OCI-LY7 (cell line): Measurements from ENCODE around the gene LPAR3. TPM values are rescaled to one million over a fixed set of nuclear protein-coding genes. Genes with fewer than 3 reads are reported as not detected.

Experiments
- BruUV-seq: library from RNA; stranded (reverse); fragments of 400-500 nt; replicated peaks from 2 replicates; lab custom pipeline; 2021; lab: Mats Ljungman, UMichigan
- CTCF ChIA-PET: fragments of 300-600 bp; sonication (Branson Sonifier 250); formaldehyde crosslinking; loops from one replicate; lab custom pipeline; 2022; ENCODE audit warnings: antibody characterized with exemption; ENCODE audit not compliant: unreplicated experiment; lab: Charles Lee
- POLR2A ChIA-PET: fragments of 300-600 bp; sonication (Branson Sonifier 250); formaldehyde crosslinking; loops from one replicate; lab custom pipeline; 2022; ENCODE audit warnings: antibody characterized with exemption; lab: Charles Lee
- DNase-seq: peaks from one replicate; pipeline ENCODE4 v3.0.0-alpha.2; 2015; ENCODE audit warnings: low spot score
- H2AFZ ChIP-seq: fragments of 200-600 bp; sonication (generic), shearing (Covaris generic); 2 replicates; pipeline ENCODE4 v1.6.1; 2014; ENCODE audit warnings: mild to moderate bottlenecking, antibody characterized with exemption, low read length, moderate library complexity
- H3K27ac ChIP-seq: fragments of 200-600 bp; sonication (generic); 2 replicates; pipeline ENCODE4 v1.5.1; 2014; ENCODE audit warnings: mixed run types, low read depth, mild to moderate bottlenecking, moderate library complexity, low read length, inconsistent platforms; ENCODE audit not compliant: poor library complexity, severe bottlenecking
- H3K36me3 ChIP-seq: fragments of 200-600 bp; sonication (generic); 2 replicates; pipeline ENCODE4 v1.6.1; 2014; ENCODE audit warnings: mild to moderate bottlenecking, antibody characterized with exemption, low read length, moderate library complexity, mixed read lengths; ENCODE audit not compliant: insufficient read depth
- H3K4me1 ChIP-seq: fragments of 200-600 bp; sonication (generic); 2 replicates; pipeline ENCODE4 v1.5.1; 2014; ENCODE audit warnings: mild to moderate bottlenecking, low read length; ENCODE audit not compliant: insufficient read depth, poor library complexity, severe bottlenecking
- H3K4me2 ChIP-seq: fragments of 200-600 bp; sonication (generic); 2 replicates; pipeline ENCODE4 v1.6.1; 2014; ENCODE audit warnings: mild to moderate bottlenecking, low read length
- H3K4me3 ChIP-seq: fragments of 200-600 bp; sonication (generic); 2 replicates; pipeline ENCODE4 v1.5.1; 2014; ENCODE audit warnings: mild to moderate bottlenecking, low read depth, low read length; ENCODE audit not compliant: poor library complexity, severe bottlenecking
- H3K79me2 ChIP-seq: fragments of 200-600 bp; sonication (generic); 2 replicates; pipeline ENCODE4 v1.6.1; 2016; ENCODE audit warnings: low read depth, mild to moderate bottlenecking, low read length, moderate library complexity, mixed read lengths; ENCODE audit not compliant: insufficient read depth
- H3K9me2 ChIP-seq: fragments of 200-600 bp; sonication (generic); 2 replicates; pipeline ENCODE4 v1.6.1; 2016; ENCODE audit warnings: mild to moderate bottlenecking, low read length, mixed read lengths; ENCODE audit not compliant: insufficient read depth
- H3K9me3 ChIP-seq: fragments of 200-600 bp; sonication (generic); 2 replicates; pipeline ENCODE4 v1.6.1; 2014; ENCODE audit warnings: mild to moderate bottlenecking, mixed run types, low read length, mixed read lengths
- H4K20me1 ChIP-seq: fragments of 200-600 bp; sonication (generic); 2 replicates; pipeline ENCODE4 v1.6.1; 2014; ENCODE audit warnings: mild to moderate bottlenecking, antibody characterized with exemption, low read length, moderate library complexity, mixed read lengths; ENCODE audit not compliant: insufficient read depth
- EZH2phosphoT487 ChIP-seq: fragments of 200-600 bp; sonication (generic); IDR thresholded peaks from 2 replicates; pipeline ENCODE4 v1.6.1; 2018; ENCODE audit warnings: low read depth, borderline replicate concordance, mild to moderate bottlenecking, mixed run types, antibody characterized with exemption, low read length, moderate library complexity, mixed read lengths
- intact Hi-C: fragments of 100-400 bp; cut with micrococcal nuclease; formaldehyde crosslinking; loops from one replicate; pipeline ENCODE4 v1.10.0; 2022; ENCODE audit not compliant: unreplicated experiment
- total RNA-seq, 2 experiments: library from RNA; depleted of rRNA in 1 of 2; stranded (reverse); fragments of >200 nt in 1 of 2; shearing (Covaris generic) in 1 of 2; gene quantifications; 2 replicates each; pipeline ENCODE4 v1.2.3, GENCODE V29; 2014 to 2022
- TF ChIP-seq, protein P1 (sequence below): fragments of 200-600 bp; sonication (generic); conservative IDR thresholded peaks from 2 replicates; pipeline ENCODE4 v1.5.1; 2014; ENCODE audit warnings: mild to moderate bottlenecking, antibody characterized with exemption, low read length, moderate library complexity, mixed read lengths

The LPAR3 gene
- total RNA-seq, 2 experiments from 2014 or later = not detected

DNA sequence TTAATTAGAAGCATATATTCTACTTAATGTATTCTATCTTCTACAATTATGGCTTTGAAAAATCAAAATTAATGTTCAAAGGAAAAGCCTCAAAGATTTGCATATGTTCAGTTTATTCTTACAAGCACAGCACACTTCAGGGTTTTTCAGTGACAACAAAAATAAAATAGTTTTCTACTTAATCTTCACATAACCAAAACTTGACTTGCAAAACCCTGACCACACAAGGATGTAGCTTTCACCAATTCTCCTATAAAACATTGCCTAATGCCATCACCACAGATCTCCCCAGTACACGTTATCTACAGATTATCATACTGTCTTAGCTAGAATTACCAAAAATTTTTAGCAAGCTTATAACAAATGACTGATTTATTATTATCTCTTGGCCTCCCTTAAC lies 23.3 kb downstream of the LPAR3 start:
- Histone ChIP-seq H3K9me3 (no peaks in the 10 kb centered on the region), H3K4me3 (no peak overlapping the region), H3K27ac (no peak overlapping the region), H2AFZ (no peak overlapping the region), H4K20me1 (no peaks in the 10 kb centered on the region), H3K4me1 (no peaks in the 10 kb centered on the region), H3K9me2 (no peaks in the 10 kb centered on the region), H3K36me3 (no peaks in the 10 kb centered on the region), H3K4me2 (no peak overlapping the region), H3K79me2 (no peaks in the 10 kb centered on the region)
- TF ChIP-seq EZH2phosphoT487 = no peak
- TF ChIP-seq, protein P1, sequence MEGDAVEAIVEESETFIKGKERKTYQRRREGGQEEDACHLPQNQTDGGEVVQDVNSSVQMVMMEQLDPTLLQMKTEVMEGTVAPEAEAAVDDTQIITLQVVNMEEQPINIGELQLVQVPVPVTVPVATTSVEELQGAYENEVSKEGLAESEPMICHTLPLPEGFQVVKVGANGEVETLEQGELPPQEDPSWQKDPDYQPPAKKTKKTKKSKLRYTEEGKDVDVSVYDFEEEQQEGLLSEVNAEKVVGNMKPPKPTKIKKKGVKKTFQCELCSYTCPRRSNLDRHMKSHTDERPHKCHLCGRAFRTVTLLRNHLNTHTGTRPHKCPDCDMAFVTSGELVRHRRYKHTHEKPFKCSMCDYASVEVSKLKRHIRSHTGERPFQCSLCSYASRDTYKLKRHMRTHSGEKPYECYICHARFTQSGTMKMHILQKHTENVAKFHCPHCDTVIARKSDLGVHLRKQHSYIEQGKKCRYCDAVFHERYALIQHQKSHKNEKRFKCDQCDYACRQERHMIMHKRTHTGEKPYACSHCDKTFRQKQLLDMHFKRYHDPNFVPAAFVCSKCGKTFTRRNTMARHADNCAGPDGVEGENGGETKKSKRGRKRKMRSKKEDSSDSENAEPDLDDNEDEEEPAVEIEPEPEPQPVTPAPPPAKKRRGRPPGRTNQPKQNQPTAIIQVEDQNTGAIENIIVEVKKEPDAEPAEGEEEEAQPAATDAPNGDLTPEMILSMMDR = no peak
- DNase-seq = no peak
- BruUV-seq = no TSS peak
- ChIA-PET CTCF (no interaction called here), POLR2A (interaction anchor here (0.6 kb wide), 1 partner anchor 17 kb away, joined by 4 read pairs; no protein-coding TSS in a partner anchor)
- intact Hi-C loops = no loop called here

DNA sequence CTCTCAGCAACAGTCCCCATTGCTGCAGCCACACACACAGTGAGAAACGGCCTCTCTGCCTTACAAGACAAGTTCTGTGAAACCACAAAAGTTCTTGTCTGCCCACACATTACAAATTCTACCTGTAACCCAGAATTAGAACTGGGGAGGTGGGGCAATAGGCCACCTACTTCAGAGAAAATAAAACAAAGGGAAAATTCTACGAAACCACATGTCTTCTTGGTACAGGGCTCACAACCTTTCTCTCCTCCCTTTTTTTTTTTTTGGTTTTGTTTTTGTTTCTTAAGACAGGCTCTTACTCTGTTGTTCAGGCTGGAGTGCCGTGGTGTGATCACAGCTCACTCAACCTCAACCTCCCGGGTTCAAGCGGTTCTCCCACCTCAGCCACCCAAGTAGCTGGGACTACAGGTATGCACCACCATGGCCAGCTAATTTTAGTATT lies 30.2 kb downstream of the LPAR3 start:
- Histone ChIP-seq H3K36me3 (no peaks in the 10 kb centered on the region), H3K9me3 (no peaks in the 10 kb centered on the region), H3K4me3 (no peak overlapping the region), H3K4me2 (no peak overlapping the region), H3K27ac (no peak overlapping the region), H2AFZ (no peak overlapping the region), H3K79me2 (no peaks in the 10 kb centered on the region), H4K20me1 (no peaks in the 10 kb centered on the region), H3K4me1 (no peaks in the 10 kb centered on the region), H3K9me2 (no peaks in the 10 kb centered on the region)
- POLR2A ChIA-PET = no interaction called here
- DNase-seq = no peak
- intact Hi-C loops = no loop called here
- CTCF ChIA-PET = no interaction called here
- TF ChIP-seq EZH2phosphoT487 = no peak
- TF ChIP-seq, protein P1 = no peak
- BruUV-seq = no TSS peak

DNA sequence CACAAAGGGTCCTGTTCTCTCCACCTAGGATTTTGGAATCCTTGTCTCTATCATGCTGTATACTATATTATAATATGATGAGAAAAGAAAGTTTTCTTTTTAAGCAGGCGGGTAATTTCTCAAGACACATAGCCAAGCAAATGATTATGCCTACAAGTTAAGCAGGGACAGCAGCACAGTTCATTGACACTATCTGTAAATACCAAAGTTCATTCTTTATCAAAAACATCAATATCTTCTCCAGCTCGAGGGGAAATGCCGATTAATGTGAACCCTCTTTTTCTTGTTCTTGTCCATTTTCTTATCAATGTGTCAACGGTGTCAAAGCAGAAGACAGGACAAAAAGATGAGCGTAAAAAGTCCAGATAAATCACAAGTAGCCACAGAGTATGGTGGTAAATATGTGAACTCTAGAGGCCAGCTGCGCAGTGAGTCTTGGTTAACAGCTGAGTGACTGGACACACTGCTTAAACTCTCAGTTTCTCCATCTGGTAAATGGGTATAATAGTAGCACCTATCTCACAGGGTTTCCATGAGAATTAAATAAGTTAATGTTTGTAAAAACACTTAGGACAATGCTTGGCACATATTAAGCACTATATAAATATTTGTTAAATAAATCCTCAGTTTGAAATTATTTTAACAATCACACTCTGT lies 30.9 kb downstream of the LPAR3 start:
- Histone ChIP-seq H3K4me2 (no peak overlapping the region), H2AFZ (no peak overlapping the region), H4K20me1 (no peaks in the 10 kb centered on the region), H3K36me3 (no peaks in the 10 kb centered on the region), H3K27ac (no peak overlapping the region), H3K4me3 (no peak overlapping the region), H3K4me1 (no peaks in the 10 kb centered on the region), H3K79me2 (no peaks in the 10 kb centered on the region), H3K9me3 (no peaks in the 10 kb centered on the region), H3K9me2 (no peaks in the 10 kb centered on the region)
- no TSS peak for BruUV-seq
- CTCF ChIA-PET = no interaction called here
- POLR2A ChIA-PET = interaction anchor here (0.6 to 1.3 kb wide), 2 partner anchors 9 to 44 kb away, joined by 3 to 6 read pairs; no protein-coding TSS in a partner anchor
- no peak for DNase-seq
- TF ChIP-seq EZH2phosphoT487 = no peak
- TF ChIP-seq, protein P1 = no peak
- intact Hi-C loops = no loop called here
